GM21576 (cell line): ENCODE results near the gene ERAS.
"Not testable (repeated sequence)": the region's sequence is repeated elsewhere in the genome, so short reads cannot be mapped to it uniquely, and the experiment has no call there.

Source experiments
- ATAC-seq: cut with Tn5 transposase; IDR thresholded peaks from one replicate; pipeline ENCODE4 v1.9.1; 2021; ENCODE audit warnings: mild to moderate bottlenecking, moderate library complexity; ENCODE audit not compliant: unreplicated experiment

ERAS gene

GRCh38 chrX:48831136-48831908, 5.0 kb downstream of the ERAS start:
- no peak for ATAC-seq

DNA sequence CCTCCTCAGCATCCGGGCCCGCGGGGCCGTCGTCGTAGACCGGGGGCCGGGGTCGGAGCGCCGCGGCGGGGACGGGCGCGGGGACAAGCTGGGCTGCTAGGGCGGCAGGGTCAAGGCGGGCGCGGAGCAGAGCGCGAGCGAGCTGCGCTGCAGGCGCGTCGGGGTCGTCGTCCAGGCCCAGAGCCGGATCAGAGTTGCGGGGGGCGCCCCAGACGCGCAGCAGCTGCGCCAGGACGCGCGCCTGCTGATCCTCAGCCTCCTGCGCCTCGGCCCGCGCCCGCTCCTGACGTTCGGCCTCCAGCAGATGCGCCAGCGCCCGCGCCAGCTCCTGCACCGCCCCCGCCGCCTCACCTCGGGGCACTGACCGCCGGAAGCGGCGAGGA, 5.6 kb downstream of the ERAS start:
- ATAC-seq: no peak

DNA sequence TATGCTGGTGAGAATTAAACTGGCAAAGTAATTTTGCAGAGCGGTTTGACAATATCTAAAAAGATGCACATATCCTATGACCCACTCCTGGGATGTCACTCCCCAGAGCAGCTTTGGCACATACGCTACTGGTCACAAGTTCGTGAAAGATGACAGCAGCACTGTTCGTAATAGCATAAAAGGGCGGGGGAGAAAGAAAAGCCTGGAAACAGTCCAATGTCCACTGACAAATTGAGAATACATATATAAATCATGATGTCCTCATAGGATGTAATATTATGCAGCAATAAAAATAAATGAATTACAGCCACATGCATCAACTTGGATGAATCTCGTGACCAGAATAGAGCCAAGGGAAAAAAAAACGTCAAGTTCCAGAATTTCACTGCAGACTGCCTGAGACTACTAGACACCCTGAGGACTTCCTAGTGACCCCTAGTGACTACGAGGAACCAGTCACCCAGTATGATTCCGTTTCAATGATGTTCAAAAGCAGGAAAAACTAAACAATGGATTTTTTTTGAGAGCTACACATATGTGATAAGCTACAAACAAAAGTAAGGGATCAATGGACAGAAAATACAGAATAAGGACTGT, 7.3 kb downstream of the ERAS start:
- no peak for ATAC-seq

DNA sequence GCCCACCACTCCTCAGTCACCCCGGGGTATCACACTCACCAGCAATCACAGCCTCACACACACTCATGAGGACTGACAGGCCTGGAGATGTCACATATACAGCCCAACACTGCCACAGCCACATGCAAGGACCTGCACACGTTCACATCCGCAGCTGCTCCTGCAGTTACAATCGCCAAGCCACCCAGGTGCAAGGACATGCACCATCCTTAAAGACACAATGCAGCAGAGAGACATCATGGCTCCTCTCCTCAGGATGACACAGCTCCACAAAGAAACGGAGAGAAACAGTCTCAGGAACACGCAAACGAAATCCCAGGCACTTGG, 8.0 kb downstream of the ERAS start:
- ATAC-seq: no peak

DNA sequence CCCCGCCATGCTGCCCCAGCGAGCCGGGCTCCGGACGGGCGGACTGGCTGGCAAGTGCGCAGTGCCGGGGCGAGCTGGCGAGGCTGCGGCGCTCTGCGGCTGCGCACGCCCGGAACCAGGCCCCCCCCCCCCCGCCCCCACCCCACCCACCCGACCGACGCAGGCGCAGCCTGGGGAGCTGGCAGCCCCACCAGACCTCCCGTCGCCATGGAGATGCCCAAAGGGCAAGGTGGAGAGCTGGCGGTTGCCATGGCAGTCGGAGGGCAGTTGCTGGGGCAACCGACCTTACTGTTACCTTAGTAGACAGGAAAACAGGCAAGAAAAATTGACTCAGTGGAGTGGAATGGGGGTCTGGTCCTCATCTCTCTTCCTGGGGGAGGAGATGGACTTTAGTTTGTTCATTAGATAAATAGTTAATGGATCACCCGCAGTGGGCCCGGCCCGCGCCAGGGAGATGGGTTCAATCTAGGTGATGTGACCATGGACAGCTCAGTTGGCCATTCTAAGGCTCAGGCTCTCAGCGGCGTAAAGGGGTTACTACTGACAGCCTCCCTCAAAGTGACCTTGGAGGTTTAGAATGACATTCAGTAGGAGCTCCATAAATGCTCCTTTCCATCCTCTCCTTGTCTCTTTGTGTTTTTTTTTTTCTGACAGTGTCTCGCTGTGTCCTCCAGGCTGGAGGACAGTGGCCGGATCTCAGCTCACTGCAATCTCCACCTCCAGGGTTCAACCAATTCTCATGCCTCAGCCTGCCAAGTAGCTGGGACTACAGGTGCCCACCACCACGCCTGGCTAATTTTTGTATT, 9.4 kb downstream of the ERAS start, which contains the start of gene PCSK1N:
TSS of gene PCSK1N (minus strand) at position 87 of the 806 bp plus-strand sequence. CDS start at position 9, 78 bp downstream.
- ATAC-seq: no peak

GRCh38 chrX:48839686-48840085, 13.4 kb downstream of the ERAS start:
- ATAC-seq: no peak

GRCh38 chrX:48848847-48849246, 22.5 kb downstream of the ERAS start:
- ATAC-seq: no peak

DNA sequence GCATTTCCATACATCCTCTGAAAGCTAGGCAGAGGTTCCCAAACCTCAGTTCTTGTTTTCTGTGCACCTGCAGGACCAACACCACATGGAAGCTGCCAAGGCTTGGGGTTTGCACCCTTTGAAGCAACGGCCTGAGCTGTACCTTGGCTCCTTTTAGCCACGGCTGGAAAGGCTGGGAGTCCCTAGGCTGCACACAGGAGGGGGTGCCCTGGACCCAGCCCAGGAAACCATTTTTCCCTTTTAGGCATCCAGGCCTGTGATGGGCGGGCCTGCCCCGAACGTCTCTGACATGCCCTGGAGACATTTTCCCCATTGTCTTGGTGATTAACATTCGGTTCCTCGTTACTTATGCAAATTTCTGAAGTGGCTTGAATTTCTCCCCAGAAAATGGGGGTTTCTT, 26.5 kb downstream of the ERAS start:
- ATAC-seq: no peak

DNA sequence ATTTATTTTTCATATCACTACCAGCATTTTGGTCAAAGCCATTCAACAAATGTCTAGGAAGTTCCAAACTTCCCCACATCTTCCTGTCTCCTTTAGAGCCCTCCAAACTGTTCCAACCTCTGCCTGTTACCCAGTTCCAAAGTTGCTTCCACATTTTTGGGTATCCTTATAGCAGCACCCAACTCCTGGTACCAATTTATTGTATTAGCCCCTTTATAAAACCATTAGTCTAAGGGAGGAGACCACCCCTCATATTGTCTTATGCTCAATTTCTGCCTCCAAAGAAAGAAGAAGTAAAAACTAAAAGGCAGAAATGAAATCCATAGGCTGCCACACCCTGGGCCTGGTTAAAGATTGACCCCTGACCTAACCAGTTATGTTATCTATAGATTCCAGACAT, 27.2 kb downstream of the ERAS start:
- ATAC-seq: not testable (repeated sequence)

DNA sequence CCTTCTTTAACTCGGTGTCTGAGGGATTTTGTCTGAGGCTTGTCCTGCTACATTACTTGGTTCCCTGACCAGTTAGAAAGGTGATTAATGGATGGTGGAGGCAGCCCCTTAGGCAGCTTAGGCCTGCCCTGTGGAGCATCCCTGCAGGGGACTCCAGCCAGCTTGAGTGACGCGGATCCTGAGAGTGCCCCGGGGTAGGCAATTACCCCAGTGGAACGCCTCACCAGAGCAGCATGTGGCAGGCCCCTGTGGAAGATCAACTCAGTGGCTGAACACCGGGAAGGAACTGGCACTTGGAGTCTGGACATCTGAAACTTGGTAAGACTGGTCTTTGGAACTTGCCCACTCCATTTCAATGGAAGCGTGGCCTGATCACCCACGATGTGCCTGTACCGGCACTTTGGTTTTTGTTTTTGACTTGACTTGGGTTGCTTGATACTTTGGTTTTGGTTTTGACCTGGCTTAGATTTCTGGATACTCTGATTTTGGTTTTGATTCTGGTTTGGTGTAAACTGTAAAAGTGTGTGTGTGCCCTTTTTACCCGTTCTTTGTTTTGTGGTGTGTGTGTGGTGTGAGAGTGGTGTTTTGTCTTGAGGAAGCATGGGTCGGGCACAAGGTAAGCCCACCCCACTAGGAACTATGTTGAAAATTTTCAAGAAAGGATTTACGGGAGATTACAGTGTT, 27.9 kb downstream of the ERAS start:
- not testable (repeated sequence) for ATAC-seq

- no peak for ATAC-seq
Measured at GRCh38 chrX:48854898-48855297, 28.6 kb downstream of the ERAS start.

GRCh38 chrX:48864210-48864609, 37.9 kb downstream of the ERAS start:
- no peak for ATAC-seq

DNA sequence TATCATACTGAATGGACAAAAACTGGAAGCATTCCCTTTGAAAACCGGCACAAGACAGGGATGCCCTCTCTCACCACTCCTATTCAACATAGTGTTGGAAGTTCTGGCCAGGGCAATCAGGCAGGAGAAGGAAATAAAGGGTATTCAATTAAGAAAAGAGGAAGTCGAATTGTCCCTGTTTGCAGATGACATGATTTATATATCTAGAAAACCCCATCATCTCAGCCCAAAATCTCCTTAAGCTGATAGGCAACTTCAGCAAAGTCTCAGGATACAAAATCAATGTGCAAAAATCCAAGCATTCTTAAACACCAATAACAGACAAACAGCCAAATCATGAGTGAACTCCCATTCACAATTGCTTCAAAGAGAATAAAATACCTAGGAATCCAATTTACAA, 45.7 kb downstream of the ERAS start:
- not testable (repeated sequence) for ATAC-seq

- not testable (repeated sequence) for ATAC-seq
Measured at GRCh38 chrX:48876944-48877343, 50.6 kb downstream of the ERAS start.
